ENCODE data around the gene ADORA2B.

GRCh38 chr17:15943971-15944758 is 765 bp upstream of the ADORA2B start:
- no peak for TF ChIP-seq CTCF (IDR thresholded peaks at IDR 0.05; ENCODE audit: low read depth, low read length, poor library complexity, severe bottlenecking)
- TF ChIP-seq EZH2phosphoT487 (IDR thresholded peaks at IDR 0.05; ENCODE audit: borderline replicate concordance, low read length), result no peak
